GM21447 (cell line): ENCODE data around the gene DFFB.

Experiments used
- ATAC-seq: cut with Tn5 transposase; IDR thresholded peaks from one replicate; pipeline ENCODE4 v1.9.1; 2021; ENCODE audit not compliant: unreplicated experiment

Gene DFFB

GRCh38 chr1:3828391-3828790, 28.9 kb upstream of the DFFB start:
- no peak for ATAC-seq

DNA sequence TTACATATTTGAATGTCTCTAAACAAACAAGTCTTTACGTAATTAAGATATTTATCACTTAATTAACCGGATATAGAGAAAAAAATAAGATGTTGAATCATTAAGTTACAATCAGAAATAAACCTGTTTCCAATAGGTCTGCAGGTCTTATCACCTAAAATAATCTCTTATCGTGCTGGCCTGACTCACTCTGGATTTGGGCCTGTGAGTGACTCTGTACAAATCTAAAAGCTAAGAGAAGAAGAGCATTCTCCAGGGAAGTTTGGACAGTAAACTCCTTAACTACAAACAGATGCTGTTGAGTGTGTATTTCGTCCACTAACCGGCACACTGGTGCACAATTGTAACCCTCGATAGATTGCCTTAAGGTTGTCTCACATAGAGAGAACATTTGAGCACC, 25.6 kb upstream of the DFFB start:
- ATAC-seq: no peak

DNA sequence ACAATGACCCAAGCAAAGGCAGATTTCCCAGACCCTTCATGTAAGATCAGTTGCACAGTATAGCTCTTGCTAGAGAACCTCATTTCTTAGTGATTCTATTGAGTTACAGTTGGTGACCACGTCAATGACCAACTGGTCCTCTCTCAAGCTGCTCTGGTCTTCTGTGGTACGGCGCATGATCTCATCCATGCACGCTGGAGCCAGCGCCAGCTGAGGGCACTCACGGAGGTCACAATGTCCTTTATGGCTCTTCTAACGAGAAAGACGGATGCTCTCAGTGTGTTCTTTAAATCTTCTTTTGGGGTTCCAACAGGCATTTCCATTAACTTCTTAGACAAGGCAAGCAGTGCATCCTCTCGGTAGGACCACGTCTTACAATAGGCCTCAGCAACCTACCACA, 22.6 kb upstream of the DFFB start:
- no peak for ATAC-seq

GRCh38 chr1:3836421-3836820, 20.9 kb upstream of the DFFB start:
- no peak for ATAC-seq

DNA sequence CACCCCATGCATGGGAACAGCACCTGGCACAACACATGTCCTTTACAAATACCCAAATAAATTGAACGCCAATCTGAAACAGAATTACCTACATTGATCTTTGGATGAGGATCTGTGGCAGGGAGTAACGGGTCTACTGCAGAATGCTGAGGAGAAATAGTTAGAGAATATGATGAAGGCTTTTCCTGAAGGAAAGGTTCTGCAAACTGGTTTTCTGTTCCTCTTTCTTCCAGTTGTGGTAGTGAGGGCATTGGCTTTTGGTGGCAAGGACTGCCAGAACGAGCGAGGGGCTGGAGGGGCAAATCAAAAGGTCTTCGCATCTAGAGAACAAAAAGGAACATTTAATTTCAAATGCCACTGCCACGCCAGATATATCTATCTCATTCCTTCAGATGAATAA, 20.1 kb upstream of the DFFB start:
- ATAC-seq: no peak

DNA sequence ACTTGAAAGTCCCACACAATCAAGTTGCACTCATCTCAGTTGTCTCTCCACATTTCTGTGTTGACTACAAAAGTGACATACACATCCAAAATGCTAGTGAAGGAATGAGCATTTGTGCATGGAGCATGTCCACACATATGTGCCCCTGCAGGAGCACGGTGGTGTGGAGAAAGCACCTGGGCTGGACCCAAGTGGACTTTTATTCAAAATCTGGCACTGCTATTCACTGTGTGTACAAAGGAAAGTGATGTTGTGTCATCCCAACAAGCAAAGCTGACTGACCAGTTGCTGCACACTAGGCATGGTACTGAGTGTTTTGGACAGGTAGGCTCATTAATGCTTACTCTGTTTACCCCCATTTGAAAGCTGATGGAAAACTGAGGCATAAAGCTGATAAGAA, 19.6 kb upstream of the DFFB start:
- no peak for ATAC-seq

DNA sequence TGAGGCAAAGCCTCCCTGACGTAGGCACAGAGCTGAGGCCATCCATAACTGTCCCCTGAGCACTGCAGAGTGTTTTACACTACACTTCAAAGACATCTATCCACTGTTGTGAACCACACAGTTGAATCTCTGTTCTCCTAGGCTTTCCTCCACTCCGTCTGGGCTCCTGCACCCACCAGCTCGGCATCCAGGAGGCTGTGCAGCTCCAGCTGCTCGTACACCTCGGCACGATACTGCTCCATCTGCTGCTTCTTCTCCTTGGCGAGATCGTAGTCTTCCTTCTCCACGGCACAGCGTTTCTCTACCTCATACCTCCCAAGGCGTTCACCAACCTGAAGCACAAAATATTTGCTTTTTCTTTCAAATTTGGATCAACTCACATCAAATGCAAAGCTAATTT, 18.5 kb upstream of the DFFB start:
- no peak for ATAC-seq

DNA sequence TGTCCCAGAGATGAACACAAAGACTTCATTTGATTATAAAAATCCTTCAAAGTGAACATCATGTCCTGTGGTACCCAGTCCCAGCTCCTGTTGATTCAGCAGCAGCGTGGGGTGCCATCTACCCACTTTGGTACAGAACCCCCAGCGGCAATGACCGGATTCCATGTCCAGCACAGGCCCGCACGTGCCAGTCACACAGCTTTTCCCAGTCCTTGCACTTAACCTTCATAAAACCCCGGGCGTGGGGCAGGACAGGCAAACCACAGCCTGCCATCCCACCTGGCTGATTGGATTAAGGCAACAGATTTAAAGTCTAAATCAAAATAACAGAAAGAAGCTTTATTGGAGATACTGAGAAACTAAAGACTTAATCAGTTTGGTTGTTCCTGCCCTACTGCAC, 15.8 kb upstream of the DFFB start:
- no peak for ATAC-seq

GRCh38 chr1:3842912-3843311, 14.4 kb upstream of the DFFB start:
- no peak for ATAC-seq

- no peak for ATAC-seq
Measured at GRCh38 chr1:3846541-3846940, 10.7 kb upstream of the DFFB start.

GRCh38 chr1:3847081-3847480, 10.2 kb upstream of the DFFB start:
- ATAC-seq: no peak

DNA sequence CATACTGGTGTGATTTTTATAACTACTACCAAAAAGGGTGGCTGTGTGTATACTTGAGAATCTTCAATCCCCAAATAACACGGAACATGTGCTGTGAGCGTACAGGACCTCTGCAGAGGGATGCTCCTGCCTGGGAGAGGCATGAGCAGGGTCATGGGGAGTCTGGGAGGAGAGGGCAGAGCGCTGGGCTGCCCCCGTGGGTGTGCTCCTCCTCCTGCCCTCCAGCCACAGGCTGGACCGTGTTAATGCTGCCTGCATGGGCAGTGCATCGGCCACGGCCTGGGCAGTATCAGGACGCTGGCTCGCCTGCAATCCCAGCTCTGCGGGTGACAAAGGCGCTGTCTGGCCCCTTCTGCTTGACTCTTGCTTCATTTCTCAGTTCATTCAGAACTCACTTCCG, 6.4 kb upstream of the DFFB start:
- ATAC-seq: no peak

DNA sequence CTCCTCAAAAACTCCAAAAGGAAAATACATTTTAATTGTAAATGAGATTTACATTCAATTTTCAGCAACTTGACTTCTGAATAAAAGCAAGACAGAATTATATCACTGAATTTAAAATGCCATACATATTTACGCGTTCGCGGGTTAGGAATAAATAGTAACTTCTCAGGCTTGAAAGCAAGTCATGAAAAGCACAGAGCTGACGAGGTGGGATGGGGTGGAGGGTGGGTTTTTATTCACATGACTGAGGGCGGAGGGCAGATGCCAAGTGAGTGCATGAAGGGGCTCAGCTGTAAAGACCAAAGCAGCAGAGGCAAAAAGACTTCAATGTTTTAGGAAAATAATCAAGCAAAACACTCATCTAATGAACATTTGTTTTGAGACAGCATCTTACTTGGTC, 6.0 kb upstream of the DFFB start:
- ATAC-seq: no peak

- no peak for ATAC-seq
Measured at GRCh38 chr1:3852091-3852490, 5.2 kb upstream of the DFFB start.

DNA sequence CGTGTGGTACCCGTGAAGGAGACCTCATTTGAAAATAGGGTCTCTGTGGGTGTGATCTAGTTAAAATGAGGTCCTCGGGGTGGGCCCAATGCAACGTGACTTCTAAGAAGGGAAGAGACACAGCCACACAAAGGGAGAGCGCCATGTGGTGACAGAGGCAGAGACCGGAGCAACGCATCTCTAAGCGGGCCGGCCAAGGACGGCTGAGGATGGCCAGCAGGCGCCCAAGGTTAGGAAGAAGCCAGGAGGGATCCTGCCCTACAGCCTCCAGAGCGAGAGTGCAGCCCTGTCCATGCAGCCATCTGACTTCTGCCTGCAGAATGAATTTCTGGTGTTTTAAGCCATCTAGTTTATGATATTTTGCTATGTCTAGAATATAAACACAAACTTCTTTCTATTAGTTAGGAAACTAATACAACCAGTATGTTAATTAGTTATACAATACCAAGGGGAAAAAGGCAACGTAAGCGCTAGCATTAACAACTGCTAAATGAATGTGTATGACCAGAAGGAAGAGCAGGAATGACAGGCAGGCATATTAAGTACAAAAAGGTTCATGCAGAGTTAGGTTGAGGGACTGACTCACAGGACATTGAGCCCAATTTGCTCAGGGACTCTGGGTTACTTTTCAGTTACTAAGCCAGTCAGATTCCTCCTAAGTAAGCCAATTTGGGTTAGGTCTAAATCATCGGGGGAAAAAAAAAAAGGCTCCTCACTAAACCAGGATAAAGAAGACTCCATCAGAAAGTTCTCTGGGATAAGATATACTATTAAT, 4.4 kb upstream of the DFFB start:
- no peak for ATAC-seq

DNA sequence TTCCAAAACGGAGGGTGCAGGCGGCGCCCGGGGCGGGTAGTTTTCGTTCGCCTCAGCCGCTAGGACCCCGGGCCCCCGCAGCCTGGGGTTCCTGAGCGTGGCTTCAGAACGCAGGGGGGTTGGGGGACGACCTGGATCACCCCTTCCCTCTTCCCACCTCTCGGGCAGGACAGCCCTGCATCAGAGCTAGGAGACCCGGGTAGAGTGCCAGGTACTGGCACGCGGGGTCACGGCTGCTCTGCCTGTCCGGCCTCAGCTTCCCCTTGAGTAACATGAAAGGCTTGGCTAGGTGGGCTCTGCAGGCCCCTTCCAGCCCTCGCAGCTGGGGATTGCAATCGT, 484 bp downstream of the DFFB start:
- no peak for ATAC-seq

DNA sequence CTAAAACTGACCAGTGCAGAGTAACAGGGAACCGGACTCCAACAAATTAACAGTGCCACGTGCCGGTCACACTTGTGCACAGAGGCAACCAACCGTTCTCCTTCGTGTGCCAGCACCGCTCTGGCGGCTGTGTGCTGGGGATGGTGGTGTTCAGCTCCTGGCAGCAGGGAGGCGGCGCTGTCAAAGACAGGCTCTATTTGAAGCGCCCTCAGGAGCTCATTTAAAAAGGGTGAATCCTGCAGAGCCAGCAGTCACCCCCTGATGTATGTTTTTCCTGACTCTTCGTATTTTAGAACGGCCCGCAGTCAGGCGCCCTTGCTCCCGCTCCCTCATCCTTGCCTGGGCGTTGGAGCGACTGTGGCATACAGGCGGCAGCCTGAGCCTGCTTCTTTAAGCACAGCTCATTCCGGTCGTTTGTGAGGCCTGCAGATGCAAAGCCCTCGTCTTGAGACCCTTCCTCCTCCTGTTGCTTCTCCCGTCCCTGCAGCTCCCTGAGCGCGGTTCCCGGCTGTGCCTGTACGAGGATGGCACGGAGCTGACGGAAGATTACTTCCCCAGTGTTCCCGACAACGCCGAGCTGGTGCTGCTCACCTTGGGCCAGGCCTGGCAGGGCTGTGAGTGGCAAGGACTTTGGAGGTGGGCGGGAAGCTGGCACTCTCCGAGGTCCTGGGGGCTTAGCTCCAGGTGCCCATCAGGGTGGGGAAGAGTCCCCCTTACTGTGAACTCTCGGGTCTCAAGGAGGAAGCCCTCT, 1.1 kb downstream of the DFFB start:
- no peak for ATAC-seq

DNA sequence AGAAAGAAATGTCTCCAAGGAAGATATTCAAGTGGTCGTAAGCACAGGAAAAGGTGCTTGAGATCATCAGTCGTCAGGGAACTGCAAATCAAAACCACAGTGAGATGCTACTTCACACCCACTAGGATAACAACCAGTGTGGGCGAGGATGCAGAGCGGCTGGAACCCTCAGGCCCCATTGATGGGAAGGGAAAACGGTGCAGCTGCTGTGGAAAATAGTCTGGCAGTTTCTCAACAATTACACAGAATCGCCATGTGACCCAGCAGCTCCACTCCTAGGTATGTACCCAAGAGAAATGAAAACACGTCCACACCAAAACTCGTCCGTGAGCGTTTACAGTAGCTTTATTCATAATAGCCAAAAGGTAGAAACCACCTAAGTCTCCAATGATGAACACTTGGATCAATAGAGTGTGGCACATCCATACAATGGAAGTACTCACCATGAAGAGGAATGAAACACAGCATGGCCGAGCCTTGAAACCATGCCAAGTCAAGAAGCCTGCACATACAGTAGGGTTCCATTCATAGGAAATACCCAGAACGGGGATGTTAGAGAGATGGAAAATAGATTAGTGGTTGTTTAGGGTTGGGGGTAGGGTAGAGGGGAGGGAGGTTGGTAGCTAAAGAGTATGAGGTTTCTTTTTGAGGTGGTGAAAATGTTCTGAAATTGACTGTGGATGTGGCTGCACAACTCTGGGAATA, 6.1 kb downstream of the DFFB start:
- no peak for ATAC-seq

DNA sequence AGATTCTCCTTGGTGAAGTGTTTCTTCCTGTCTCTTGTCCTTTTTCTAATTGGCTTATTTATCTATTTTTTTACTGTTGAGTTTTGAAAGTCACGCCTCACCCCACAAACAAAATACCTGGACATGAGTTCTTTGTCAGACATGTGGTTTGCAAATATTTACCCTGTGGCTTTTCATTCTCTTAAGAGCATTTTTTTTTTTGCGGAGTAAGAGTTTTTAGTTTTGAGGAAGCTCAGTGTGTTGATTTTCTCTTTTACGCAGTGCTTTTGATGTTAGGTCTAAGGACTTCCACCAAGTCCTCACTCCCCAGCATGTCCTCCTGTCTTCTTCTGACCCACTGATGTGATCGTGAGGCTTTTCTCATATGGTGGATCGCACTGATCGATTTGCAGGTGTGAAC, 7.6 kb downstream of the DFFB start:
- ATAC-seq: no peak

DNA sequence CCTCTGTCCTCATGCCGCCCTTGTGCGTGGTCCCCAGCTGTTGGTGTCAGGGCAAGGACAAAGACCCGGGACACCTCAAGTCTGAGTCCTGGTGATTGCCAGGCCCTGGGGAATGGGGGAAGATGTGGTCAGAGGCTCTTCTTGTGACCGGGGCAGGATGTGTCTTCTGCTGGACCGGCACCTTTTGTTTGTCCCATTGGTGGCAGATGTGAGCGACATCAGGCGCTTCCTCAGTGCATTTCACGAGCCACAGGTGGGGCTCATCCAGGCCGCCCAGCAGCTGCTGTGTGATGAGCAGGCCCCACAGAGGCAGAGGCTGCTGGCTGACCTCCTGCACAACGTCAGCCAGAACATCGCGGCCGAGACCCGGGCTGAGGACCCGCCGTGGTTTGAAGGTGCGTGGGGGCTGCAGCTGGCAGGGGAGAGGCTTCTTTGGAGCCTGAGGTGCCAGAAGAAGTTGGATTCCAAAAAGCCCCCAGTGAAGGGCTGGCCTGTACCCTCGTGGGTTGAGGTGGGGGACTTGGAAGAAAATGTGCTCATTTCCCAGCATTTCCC, 8.4 kb downstream of the DFFB start:
- no peak for ATAC-seq

DNA sequence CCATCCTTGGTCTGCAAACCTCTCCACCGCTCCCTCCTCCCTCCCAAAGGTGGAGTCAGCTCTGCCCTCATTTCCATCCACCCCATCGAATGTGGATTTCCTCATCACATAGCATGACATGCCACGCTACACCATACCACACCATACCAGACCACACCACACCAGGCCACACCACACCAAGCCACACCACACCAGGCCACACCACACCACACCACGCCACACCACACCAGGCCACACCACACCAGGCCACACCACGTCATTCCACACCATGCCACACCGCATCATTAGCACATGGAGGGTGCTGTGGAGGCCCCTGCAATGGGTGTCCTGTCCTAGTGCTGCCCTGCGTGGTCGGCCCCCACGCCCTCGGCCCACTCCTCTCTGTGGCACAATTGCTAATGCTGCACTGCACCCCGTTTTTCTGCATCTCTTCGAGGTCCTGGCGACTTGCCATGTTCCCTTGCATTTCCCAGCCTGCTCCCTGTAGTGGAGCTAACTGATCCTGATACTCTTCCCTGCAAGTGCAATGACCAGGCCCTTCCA, 11.3 kb downstream of the DFFB start:
- ATAC-seq: no peak
